A673 (cell line): ENCODE results near the gene DIP2B.

Experiments
- EZH2 ChIP-seq: fragments of 200-600 bp; sonication (generic); IDR thresholded peaks from 2 replicates; pipeline ENCODE4 v1.6.1; 2017; ENCODE audit warnings: borderline replicate concordance, low read depth, mild to moderate bottlenecking, mixed read lengths, antibody characterized with exemption, low read length; ENCODE audit not compliant: poor library complexity, severe bottlenecking
- TF ChIP-seq, protein P1 (sequence below): fragments of 300-800, 200-600 bp; sonication (generic); conservative IDR thresholded peaks from 2 replicates; pipeline ENCODE4 v1.5.1; 2017; ENCODE audit warnings: low read depth, mild to moderate bottlenecking, antibody characterized with exemption, low read length, moderate library complexity, mixed read lengths

DNA sequence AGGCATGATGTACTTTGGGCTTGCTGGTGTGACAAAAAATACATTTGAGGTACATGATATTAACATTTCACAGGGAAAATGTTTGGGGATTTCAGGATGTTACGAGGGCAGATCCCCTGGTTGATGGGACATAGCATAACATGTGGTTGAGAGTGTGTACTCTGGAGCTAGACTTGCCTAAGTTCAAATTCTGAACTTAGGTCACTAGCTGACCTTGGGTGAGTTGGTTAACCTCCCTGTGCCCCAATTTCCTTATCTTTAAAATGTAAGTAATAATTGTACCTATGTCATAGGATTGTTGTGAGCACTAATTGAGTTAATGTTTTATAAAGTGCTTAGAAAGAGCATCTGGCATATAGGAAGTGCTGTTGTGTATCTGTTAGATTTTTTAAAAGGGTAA is 194.4 kb downstream of the DIP2B start:
- TF ChIP-seq, protein P1, sequence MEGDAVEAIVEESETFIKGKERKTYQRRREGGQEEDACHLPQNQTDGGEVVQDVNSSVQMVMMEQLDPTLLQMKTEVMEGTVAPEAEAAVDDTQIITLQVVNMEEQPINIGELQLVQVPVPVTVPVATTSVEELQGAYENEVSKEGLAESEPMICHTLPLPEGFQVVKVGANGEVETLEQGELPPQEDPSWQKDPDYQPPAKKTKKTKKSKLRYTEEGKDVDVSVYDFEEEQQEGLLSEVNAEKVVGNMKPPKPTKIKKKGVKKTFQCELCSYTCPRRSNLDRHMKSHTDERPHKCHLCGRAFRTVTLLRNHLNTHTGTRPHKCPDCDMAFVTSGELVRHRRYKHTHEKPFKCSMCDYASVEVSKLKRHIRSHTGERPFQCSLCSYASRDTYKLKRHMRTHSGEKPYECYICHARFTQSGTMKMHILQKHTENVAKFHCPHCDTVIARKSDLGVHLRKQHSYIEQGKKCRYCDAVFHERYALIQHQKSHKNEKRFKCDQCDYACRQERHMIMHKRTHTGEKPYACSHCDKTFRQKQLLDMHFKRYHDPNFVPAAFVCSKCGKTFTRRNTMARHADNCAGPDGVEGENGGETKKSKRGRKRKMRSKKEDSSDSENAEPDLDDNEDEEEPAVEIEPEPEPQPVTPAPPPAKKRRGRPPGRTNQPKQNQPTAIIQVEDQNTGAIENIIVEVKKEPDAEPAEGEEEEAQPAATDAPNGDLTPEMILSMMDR: no peak
- TF ChIP-seq EZH2: no peak
